C1 segment of cervical spinal cord (tissue), 14 donors: ENCODE measurements around the gene ALG9.

Experiments
- DNase-seq, 14 donors: peaks; one replicate each; lab custom pipeline; 2025; lab: John Stamatoyannopoulos, UW

Gene ALG9

DNA sequence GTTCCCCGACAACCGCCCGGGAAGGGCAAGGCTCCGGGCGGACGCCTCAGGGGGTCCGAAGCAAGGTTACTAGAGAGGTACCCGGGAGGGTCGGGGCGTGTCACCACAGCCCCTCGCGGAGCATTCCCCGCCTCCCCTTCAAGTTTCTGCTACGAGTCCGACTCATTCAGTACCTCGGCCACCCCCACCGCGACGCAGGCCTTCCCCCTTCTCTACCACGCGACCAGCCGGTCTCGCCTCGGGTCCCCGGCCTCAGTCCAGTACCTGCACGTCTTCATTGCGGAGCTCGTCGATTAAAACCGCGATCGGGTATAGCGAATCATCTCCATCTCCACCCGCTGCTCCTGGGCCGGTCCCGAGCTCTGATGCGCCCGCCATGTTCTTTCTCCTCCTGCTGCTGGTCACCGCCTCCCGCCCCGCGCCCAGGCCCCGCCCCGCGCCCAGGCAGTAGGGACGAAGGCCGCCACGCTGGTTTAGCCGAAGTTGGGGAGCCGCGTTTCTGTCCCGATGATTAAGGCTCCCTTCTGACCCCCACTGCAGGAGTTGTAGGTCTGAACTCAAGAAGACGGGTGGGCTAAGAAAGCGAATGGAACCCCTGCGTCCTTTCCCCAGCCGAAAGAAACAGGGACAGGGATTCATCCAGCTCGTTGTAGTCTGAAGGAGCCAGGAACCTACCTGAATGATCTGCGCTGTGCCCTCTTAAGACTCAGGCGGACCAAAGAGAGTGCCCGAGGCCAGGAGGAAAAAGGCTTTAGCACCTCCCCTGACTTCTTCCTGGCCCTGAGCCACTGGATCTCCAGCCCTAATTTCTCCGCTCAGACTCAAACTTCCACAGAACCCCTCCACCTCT lies 105.2 kb downstream of the ALG9 start, which contains the start of gene PPP2R1B:
Gene PPP2R1B (minus strand): TSS at position 406 of the 850 bp plus-strand sequence. CDS start 28 bp downstream, at position 378.
- peak; percentile 48 to 91 (median 86) for DNase-seq

DNA sequence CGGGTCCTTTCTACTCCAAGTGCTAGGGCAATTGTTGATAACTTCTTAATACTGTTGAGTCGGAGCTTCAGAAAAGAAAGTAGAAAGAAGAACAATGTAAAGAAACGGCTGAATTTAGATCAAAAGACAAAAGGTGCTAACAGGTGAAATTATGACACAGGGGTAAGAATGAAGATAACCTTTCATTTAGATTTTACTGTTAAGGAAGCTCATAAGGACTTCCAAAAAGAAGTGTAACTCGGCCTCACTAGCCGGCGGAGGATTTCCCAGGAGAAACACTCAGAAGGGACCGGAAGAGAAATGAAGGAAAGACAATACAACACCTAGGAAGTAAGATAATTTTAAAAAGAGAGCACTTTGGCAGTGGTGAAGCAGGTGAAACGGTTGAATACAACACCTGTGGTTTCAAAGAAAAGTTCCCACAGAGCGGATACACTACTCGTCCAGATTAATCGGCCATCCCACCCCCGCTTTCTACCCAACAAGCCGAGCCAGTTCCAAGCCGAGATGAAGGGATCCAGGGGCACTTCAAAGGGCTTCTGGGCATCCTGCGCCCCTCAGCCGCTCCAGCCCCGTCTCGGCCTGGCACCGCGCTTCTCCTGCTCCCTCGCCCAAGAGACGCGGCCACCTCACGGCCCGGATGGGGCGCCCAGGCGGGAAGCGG lies 105.9 kb downstream of the ALG9 start:
- DNase-seq, result peak in 1 of 14 donors; percentile 59

DNA sequence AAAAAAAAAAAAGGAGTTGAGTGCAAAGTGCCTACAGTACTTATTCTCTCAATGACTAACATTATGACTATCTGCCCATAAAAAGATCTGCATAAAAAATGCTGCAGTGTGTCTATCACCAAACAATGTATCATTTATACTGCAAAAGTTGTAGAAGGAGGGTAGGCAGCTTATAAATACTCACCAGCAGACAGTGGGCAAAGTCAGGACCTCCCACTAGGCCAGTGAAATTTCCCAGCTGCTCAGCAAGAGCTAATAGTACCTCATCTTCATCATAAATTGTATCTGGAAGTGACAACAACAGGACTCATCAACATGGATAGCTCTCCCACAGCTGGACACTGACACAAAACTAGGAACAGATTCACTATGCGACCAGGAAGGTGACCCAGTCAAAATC lies 106.8 kb downstream of the ALG9 start:
- no peak for DNase-seq

DNA sequence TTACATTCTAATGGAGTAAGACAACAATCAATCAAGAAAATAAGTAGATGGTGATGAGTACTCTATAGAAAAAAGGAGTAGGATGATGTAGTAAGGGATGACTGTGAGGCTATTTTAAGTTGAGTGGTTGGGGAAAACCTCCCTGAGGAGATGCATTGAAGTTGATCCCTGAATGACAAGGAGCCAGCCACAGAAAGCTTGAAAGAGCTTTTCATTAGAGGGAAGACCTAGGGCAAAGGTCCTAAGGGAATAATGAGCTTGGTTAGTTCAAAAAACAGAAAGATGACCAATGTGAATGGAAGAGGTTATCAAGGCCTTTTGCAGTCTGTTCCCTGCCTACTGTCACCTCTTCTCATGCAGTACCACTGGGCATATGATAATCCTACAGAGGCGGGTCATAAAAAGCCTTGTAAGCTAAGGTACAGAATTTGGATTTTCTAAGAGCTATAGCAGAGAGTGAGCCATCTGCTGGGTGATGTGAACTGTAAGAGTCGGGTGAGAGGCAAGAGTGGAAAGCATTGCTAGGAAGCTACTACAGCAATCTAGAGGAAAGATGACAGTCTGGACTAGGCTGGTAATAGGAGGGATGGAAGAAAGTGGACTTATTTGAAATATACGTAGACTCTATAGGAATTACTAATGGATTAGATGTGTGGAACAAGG lies 108.3 kb downstream of the ALG9 start:
- DNase-seq, result peak in 1 of 14 donors; percentile 43

DNA sequence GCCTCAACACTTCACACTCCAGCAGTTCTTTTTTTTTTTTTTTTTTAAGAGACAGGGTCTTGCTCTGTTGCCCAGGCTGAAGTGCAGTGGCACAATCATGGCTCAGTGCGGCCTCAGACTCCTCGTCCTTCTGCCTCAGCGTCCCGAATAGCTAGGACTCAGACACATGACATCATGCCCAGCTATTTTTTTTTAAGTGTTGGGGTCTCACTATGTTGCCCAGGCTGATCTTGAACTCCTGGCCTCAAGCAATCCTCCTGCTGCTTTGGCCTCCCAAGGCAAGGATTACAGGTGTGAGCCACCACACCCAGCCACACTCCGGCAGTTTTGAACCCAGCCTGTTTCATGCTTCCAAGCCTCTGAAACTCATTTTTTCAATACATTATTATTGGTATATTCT lies 108.9 kb downstream of the ALG9 start:
- DNase-seq, result no peak

DNA sequence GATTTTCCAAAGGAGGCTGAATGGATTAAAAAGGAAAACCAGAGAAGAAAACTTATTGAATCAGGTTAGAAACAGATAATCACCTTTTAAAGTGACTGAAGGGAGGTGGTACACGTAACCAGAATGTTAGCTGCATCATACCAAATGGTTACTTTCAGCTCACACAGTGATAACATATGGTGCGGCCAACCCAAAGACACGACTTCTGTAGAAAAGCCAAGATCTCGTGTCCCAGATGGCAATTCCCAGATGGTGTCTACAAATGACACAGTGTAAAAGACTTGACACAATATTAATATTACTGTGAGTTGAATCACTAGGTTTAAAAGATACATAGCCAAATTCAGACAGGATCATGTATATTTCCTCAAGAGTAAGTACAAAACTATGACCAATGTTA lies 110.3 kb downstream of the ALG9 start:
- peak in 3 of 14 donors; percentile 8 to 93 (median 10) for DNase-seq

DNA sequence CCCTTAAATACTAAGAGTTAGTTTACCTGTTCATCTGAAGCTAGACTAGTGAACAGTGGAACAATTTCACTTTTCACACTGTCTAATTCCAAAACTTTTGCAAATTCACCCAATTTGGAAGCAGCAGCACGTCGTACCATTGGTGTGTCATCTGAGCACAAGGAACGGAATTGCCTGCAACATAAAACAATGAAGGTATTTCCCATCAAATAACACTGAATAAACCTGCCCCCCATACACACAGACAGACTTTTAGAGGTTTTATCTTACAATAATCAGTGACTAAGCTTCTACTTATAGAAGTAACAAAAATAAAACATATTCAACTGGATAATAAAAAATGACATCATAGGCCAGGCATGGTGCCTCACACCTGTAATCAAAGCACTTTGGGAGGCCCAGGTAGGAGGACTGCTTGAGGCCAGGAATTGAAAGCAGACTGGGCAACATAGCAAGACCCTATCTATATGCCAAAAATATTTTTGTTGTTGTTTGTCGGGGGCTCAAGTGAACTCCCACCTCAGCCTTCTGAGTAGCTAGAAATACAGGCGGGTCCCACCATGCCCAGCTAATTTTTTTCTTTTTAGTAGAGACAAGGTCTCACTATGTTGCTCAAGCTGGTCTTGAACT lies 111.5 kb downstream of the ALG9 start:
- DNase-seq, result no peak

DNA sequence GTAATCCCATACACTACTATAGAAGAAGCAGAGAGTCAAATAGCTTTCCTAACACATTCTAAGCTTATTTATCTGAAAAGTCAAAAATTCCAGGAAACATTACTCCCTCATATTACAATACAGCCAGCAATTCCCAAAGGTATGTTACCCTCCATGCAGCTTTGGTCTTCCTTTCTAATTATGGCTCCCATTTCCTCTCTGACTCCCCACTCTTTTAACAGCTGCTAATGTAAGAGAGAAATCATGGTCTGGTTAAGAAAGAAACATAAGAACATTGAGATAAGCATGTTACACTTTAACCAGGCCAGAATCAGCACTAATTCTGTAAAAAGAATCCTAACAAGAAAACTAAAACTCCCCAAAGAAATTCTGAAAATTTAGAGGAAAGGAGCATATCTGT lies 112.0 kb downstream of the ALG9 start:
- no peak for DNase-seq

DNA sequence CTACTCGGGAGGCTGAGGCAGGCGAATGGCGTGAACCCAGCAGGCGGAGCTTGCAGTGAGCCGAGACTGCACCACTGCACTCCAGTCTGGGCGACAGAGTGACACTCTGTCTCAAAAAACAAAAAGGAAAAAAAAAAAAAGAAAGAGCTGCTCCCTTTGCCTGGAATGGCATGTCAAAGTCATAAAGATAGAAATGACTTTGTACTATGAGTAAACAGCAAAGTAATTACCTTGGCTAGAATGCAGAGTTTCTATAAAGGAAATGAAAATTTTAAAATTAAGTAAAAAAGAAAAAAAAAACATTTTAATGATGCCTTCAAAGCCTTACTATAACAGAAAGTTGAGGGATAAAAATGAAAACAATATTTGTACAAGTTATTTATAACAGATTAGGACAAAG lies 115.3 kb downstream of the ALG9 start:
- no peak for DNase-seq

DNA sequence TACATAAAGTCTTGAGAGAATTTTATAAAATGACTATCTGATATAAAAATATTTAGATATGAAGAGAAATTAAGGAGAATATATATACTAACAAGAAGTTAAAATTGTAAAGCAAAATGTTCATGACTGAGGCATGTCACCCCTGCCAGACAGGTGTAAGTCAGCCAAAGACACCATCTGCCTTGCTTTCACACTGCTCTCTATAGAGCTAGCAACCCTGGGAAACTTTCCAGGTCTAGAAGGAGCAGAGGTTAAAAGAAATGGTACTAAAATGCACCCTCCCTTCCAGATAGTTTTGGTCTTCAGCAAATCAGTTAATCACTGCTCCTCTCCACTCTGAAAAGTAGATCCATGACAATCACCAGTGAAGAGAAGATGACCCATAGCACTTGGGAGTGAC lies 121.7 kb downstream of the ALG9 start:
- peak in 1 of 14 donors; percentile 85 for DNase-seq

DNA sequence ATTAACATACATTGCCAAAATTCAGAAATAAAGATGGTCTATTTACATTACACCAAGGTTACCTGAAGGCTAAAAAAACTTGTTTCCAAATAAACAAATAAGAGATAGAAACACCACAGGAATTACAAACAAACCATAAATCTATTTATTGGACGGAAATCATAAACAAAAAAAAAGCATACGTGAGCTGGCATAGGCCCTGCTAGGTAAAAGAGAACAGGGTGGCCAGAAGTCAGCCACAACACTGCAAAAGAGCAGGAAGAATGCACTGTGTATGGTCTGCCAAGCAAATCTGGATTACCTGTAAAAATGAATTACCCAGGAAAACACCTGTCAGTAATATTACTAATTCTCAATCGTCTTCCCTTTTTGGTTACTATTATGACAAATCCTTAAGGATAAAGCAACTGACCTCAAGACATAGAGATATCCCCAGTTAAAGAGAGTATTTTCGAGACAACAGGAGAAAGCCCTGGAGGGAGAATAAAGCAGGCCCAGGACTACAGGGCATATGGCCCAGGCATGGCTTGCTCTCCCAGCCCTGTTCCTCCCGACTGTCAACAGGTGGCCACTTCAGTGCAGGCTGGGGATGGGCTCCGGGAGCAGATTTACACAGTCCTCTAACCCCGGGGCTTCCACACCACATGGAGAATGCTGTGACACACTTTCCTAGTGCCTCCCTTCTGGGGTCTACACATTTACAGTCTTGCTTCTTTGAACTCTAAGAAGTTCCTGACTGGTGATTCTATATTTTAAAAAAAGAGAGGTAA lies 123.2 kb downstream of the ALG9 start:
- no peak for DNase-seq

DNA sequence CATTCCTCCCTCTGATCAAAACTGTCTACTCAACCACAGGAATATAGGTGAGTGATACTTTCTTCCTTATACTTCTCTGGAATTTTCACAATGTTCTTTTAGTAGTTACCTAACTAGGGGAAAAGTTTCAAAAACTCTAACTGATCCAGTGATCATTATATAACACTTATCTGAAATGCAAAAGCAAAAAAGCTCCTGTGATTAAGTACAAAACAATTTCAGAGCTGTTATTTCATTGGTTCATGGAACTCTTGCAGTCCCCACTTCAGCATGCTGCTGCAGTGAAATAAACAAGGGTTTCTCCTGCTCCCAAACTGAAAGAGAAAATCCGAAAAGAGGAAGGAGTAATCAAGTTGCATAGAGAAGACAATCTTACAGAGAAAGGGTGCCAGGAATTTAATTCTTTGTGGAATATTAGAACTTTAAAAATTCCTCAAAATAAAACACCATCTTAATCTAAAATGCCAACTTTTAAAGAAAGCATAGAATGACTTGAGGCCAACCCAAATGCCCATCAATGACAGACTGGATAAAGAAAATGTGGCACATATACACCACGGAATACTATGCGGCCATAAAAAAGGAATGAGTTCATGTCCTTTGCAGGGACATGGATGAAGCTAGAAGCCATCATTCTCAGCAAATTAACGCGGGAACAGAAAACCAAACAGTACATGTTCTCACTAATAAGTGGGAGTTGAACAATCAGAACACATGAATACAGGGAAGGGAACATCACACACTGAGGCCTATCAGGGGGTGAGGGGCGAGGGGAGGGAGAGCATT lies 125.5 kb downstream of the ALG9 start:
- DNase-seq, result no peak

DNA sequence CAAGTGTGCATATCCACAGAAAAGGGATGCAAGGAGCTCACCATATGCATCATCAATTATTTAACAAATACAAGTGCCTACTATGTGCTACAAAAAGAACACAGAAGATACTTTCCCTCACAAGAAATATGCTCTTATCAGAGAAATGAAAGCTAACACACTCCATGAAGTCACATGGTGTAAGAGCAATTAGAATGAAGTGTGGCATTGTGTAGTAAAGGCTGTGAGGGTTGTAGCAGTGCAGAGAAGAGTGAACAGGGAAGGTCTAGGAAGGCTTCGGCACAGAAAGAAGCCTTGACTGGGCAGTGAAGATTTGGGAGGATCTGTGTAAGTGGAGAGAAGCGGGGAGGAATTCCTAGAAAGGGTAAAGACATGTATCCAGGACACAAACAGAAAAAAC lies 127.7 kb downstream of the ALG9 start:
- no peak for DNase-seq

DNA sequence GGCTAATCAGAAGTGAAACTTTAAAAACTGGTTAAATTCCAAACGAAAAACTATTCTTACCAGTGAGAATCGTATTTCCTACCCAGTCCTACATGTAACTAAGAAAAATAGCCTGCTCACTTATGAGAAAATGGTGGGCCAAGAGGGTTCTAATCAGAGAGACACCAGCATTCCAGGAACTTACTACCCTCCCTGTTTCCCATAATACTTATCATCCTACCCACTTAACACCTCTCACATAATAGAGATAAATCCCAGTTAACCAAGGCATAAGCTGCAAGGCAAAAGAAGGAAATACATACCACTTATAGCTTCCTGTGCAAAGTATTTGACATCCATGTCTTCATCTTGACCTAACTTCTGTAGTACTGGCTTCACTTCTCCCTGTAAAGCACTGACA lies 129.6 kb downstream of the ALG9 start:
- no peak for DNase-seq

DNA sequence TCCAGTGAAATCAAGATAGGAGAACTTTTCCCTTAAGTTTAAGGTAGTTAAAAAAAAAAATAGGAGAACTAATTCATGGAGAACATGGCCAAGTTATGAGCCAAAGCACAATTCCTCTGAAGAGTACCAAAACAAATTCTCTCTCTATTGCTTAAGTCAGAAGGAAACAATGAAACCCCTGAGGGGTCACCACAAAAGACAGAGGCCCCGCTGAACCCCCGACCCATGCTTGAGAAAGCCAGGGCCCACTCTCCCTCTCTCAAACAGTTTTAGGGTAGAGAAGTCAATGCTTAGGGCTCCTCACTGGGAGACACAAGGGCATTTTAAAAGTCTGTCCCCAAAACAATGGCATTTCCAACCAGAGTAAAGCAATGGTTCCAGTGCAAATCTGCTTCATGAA lies 132.1 kb downstream of the ALG9 start:
- no peak for DNase-seq

DNA sequence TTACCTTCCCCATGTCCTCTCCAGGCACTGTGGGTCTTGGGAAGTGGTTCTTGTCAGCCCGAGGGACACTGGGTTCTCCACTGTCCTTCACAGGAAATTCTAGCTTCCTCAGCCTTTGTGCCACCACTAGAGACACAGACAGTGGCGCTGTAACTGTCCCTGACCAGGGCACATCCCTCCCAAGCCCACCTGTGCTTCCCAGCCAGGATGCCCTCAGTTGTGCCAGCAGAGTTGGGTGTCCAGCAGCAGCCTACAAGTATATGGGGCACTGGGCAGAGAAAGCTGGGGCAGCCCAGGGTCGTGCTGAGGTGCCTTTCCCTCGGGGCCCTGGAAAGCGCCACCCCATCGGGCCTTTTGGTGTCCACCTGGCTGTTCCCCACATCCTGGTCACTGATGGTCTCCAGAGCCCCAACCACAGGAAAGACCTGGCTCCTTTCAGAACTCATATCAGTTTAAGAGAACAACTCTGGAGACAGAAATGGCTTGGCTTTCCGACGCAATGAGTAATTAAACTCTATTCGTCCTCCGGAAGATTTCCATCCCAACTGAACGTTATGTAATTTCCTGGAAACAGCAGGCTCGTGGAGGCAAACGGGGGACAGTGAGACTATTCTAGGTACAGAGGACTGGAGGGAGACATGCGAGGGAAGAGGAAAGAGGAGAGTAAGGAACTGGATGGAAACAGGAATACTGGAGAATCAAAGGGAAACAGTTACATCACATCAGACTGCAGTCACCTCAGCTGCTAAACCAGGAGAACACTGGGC lies 133.8 kb downstream of the ALG9 start:
- DNase-seq, result peak in 5 of 14 donors; percentile 11 to 46 (median 42)

DNA sequence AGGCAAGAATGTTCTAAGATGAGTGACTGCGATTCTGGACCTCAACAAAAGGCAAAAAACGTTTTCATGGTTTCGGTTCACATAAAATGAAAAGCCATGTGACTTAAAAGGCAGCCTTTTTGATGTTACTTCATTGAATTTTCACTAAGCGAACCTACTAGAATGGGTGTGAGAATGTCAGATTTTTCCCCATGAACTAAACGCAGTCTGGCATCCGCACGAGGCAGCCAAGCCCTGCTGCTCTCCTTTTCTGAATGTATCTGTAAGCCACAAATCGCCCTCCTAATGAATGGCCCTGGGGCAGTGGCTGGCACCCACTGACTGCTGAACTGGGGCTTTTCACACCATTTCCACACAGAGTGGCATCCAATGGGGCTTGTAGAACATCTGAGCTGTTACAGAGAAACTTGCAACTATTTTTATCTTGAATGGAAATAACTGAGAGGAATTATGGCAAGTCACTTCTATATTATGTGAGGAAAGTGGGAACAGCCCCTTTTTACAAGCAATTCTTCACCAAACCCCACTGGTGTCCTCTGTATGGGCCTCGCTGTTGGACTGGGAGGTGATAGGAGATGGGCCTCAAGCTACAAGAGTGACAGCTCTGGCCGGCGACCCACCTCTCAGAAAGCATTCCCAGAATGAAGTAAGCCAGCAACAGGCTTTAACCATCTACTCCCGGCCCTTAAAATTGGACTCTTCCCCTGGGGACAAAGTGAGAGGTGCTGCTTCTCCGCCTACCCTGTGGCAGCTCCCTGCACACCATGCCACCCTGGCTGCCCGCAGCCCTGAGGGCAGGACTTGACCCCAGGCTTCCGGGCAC lies 134.5 kb downstream of the ALG9 start:
- DNase-seq, result peak in 5 of 14 donors; percentile 19 to 45 (median 38)
